GM12891 (cell line): Measurements from ENCODE around the gene SLC26A8.

Experiments
- DNase-seq: peaks from one replicate; pipeline ENCODE4 v3.0.0; 2011; ENCODE audit warnings: low spot score; ENCODE audit not compliant: insufficient read length
- FAIRE-seq: peaks from 2 replicates; lab custom pipeline; 2011; peaks lifted over from hg19 to GRCh38; lab: Jason Lieb, UNC
- PAX5 ChIP-seq: IDR thresholded peaks from 2 replicates; pipeline ENCODE4 v1.6.1; 2011; ENCODE audit warnings: low read length, moderate library complexity, mild to moderate bottlenecking; ENCODE audit not compliant: insufficient read depth, severe bottlenecking
- POLR2A ChIP-seq: IDR thresholded peaks from 2 replicates; pipeline ENCODE4 v1.6.1; 2011; ENCODE audit warnings: low read depth, low read length, control low read depth
- POLR2AphosphoS5 ChIP-seq: IDR thresholded peaks from 2 replicates; pipeline ENCODE4 v1.6.1; 2011; ENCODE audit warnings: low read depth, low read length, control low read depth
- POU2F2 ChIP-seq: IDR thresholded peaks from 2 replicates; pipeline ENCODE4 v1.6.1; 2011; ENCODE audit warnings: low read depth, mild to moderate bottlenecking, control low read depth, low read length, moderate library complexity
- SPI1 ChIP-seq: IDR thresholded peaks from 2 replicates; pipeline ENCODE4 v1.6.1; 2011; ENCODE audit warnings: low read depth, low read length, control low read depth
- TAF1 ChIP-seq: IDR thresholded peaks from 2 replicates; pipeline ENCODE4 v1.6.1; 2011; ENCODE audit warnings: low read depth, low read length, control low read depth

SLC26A8 gene

GRCh38 chr6:35972471-35973367 is 51.7 kb downstream of the SLC26A8 start:
- FAIRE-seq (no peak), DNase-seq (no peak)
- TF ChIP-seq POLR2A, result no peak
- no peak for TF ChIP-seq PAX5
- no peak for TF ChIP-seq POLR2AphosphoS5
- TF ChIP-seq SPI1, result no peak
- no peak for TF ChIP-seq POU2F2
- TF ChIP-seq TAF1, result no peak

DNA sequence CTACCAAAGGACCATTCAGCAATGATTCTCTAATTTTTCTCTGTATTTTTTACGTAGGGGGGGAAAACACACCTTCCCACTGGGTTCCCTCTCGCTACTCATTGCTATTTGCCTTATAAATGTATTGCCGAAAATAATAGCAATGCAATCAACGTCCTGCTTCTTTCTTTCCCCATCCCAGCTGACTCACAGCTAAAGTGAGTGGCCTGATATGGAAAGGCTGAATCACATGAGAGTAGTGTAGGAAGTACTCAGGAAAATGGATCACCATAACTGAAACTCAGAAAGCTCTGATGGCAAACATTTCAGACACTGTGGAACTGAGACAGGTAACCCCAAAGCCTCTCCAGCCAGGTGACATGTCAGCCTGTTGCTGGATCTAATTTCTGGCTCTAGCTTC is 54.3 kb downstream of the SLC26A8 start:
- DNase-seq (no peak), FAIRE-seq (no peak)
- no peak for TF ChIP-seq POLR2AphosphoS5

GRCh38 chr6:35969646-35970045 is 54.8 kb downstream of the SLC26A8 start:
- no peak for DNase-seq
- no peak for TF ChIP-seq PAX5
- TF ChIP-seq POU2F2, result no peak
- no peak for TF ChIP-seq POLR2A
- no peak for TF ChIP-seq SPI1
- no peak for TF ChIP-seq POLR2AphosphoS5
- no peak for TF ChIP-seq TAF1
- no peak for FAIRE-seq

GRCh38 chr6:35968821-35969220 is 55.6 kb downstream of the SLC26A8 start:
- no peak for DNase-seq
- TF ChIP-seq POLR2A (no peak), POU2F2 (no peak), PAX5 (no peak), POLR2AphosphoS5 (no peak), TAF1 (no peak), SPI1 (no peak)
- FAIRE-seq, result no peak

- FAIRE-seq (no peak), DNase-seq (no peak)
- TF ChIP-seq TAF1 (no peak), POU2F2 (no peak), SPI1 (no peak), POLR2A (no peak), PAX5 (no peak), POLR2AphosphoS5 (no peak)
These were observed 57.2 kb downstream of the SLC26A8 start for GRCh38 chr6:35967076-35967774.

GRCh38 chr6:35962779-35963560 is 61.5 kb downstream of the SLC26A8 start:
- TF ChIP-seq POU2F2 (no peak), POLR2A (no peak), TAF1 (no peak), POLR2AphosphoS5 (no peak), PAX5 (no peak), SPI1 (no peak)
- DNase-seq (no peak), FAIRE-seq (no peak)

DNA sequence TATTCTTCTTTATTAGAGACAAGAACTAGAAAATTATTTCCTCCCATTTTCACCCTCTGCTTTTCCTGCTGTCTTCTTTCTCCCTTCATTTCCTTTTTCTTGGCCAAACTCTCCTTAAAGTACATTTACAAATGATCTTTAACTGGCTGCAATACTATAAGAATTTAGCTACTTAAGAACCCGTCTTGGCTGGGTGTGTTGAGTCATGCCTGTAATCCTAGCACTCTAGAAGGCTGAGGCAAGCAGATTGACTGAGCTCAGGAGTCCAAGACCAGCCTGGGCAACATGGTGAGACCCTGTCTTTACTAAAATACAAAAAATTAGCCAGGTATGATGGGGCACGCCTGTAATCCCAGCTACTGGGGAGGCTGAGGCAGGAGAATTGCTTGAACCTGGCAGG is 64.3 kb downstream of the SLC26A8 start:
- no peak for TF ChIP-seq SPI1
- TF ChIP-seq POU2F2, result no peak
- TF ChIP-seq PAX5, result no peak
- TF ChIP-seq TAF1, result no peak
- TF ChIP-seq POLR2A, result no peak
- no peak for TF ChIP-seq POLR2AphosphoS5
- DNase-seq (no peak), FAIRE-seq (no peak)

DNA sequence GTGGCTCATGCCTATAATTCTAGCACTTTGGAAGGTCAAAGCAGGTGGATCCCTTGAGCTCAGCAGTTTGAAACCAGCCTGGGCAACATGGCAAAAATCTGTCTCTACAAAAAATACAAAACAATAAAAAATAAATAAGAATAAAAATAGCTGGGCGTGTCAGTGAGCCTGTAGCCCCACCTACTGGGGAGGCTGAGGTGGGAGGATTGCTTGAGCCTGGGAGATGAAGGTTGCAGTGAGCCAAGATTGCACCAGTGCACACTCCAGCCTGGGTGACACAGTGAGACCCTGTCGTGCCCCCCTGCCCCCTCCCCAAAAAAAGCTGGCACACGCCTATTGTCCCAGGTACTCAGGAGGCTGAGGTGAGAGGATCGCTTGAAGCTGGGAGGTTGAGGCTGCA is 68.5 kb downstream of the SLC26A8 start:
- no peak for FAIRE-seq
- no peak for DNase-seq
- TF ChIP-seq POLR2AphosphoS5 (no peak), POU2F2 (no peak), POLR2A (no peak), SPI1 (no peak), PAX5 (no peak), TAF1 (no peak)

GRCh38 chr6:35955521-35955920 is 68.9 kb downstream of the SLC26A8 start:
- no peak for TF ChIP-seq POU2F2
- no peak for DNase-seq

More at GRCh38 chr6:35955521-35955920, 68.9 kb downstream of the SLC26A8 start:
- FAIRE-seq, result no peak
